SH-SY5Y (cell line): ENCODE results near the gene PLBD2.

Source experiments
- GATA2 ChIP-seq: IDR thresholded peaks from 2 replicates; pipeline ENCODE4 v1.6.1; 2011; ENCODE audit warnings: mild to moderate bottlenecking, low read depth, low read length
- GATA3 ChIP-seq: IDR thresholded peaks from 2 replicates; pipeline ENCODE4 v1.6.1; 2011; ENCODE audit warnings: low read depth, mild to moderate bottlenecking, low read length, moderate library complexity

DNA sequence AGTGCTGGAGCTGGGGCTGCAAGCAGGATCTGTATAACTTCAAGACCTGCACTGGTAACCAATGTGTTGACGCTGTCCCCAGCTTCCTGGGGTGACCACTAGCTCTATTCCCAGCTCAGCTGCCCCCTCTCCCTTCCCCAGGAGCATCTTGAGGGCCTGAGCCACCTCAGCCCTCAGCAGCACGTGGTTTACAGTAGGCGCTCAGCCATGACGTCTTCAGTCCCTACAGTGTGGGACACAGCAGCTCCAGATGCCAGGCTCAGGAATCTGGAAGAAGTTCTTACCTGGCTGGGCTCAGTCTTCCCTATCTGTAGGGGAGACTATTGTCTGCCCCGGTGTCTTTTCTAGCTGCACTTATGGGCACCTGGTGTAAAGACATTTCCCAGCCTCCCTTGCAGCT is 36.7 kb downstream of the PLBD2 start:
- no peak for TF ChIP-seq GATA2
- TF ChIP-seq GATA3, result no peak
